Jurkat, Clone E6-1 (cell line): ENCODE results near the gene IDE.
"Not testable (repeated sequence)": the region's sequence is repeated elsewhere in the genome, so short reads cannot be mapped to it uniquely, and the experiment has no call there.

Experiments used
- DNase-seq: peaks from one replicate; pipeline ENCODE4 v3.0.0-alpha.2; 2011; ENCODE audit warnings: low read depth, low spot score
- H3K4me3 ChIP-seq: 2 replicates; pipeline ENCODE4 v1.5.1; 2011; ENCODE audit warnings: mild to moderate bottlenecking, low read length, control low read depth, moderate library complexity

The IDE gene

GRCh38 chr10:92506336-92506735 is 67.6 kb downstream of the IDE start:
- no peak overlapping the region for H3K4me3 ChIP-seq
- DNase-seq = no peak

GRCh38 chr10:92505044-92505443 is 68.8 kb downstream of the IDE start:
- no peak for DNase-seq
- H3K4me3 ChIP-seq = no peak overlapping the region

- no peak for DNase-seq
- H3K4me3 ChIP-seq = no peak overlapping the region
These were observed 71.5 kb downstream of the IDE start for GRCh38 chr10:92502296-92502808.

GRCh38 chr10:92493362-92493761 is 80.5 kb downstream of the IDE start:
- no peak overlapping the region for H3K4me3 ChIP-seq
- DNase-seq = no peak

- H3K4me3 ChIP-seq = no peak overlapping the region
- no peak for DNase-seq
These were observed 81.1 kb downstream of the IDE start for GRCh38 chr10:92492748-92493240.

GRCh38 chr10:92490387-92490786 is 83.5 kb downstream of the IDE start:
- no peak overlapping the region for H3K4me3 ChIP-seq
- DNase-seq = no peak

GRCh38 chr10:92486637-92487036 is 87.3 kb downstream of the IDE start:
- DNase-seq = no peak

GRCh38 chr10:92483539-92483938 is 90.4 kb downstream of the IDE start:
- H3K4me3 ChIP-seq = no peak overlapping the region
- no peak for DNase-seq

More at GRCh38 chr10:92486637-92487036, 87.3 kb downstream of the IDE start:
- no peak overlapping the region for H3K4me3 ChIP-seq

- no peak for DNase-seq
- H3K4me3 ChIP-seq = no peak overlapping the region
These were observed 93.5 kb downstream of the IDE start for GRCh38 chr10:92480413-92480812.

GRCh38 chr10:92479547-92479946 is 94.3 kb downstream of the IDE start:
- no peak for DNase-seq
- H3K4me3 ChIP-seq = no peak overlapping the region

GRCh38 chr10:92478536-92478935 is 95.4 kb downstream of the IDE start:
- no peak for DNase-seq
- H3K4me3 ChIP-seq = no peak overlapping the region

GRCh38 chr10:92475357-92475868 is 98.5 kb downstream of the IDE start:
- H3K4me3 ChIP-seq = no peak overlapping the region
- no peak for DNase-seq

- no peak for DNase-seq
- H3K4me3 ChIP-seq = no peak overlapping the region
These were observed 103.9 kb downstream of the IDE start for GRCh38 chr10:92470026-92470425.

- no peak for DNase-seq
- H3K4me3 ChIP-seq = no peak overlapping the region
These were observed 109.5 kb downstream of the IDE start for GRCh38 chr10:92464364-92464763.

- DNase-seq = no peak
- no peak overlapping the region for H3K4me3 ChIP-seq
These were observed 110.3 kb downstream of the IDE start for GRCh38 chr10:92463582-92463981.

GRCh38 chr10:92454955-92455354 is 118.9 kb downstream of the IDE start:
- not testable (repeated sequence) for DNase-seq, H3K4me3 ChIP-seq

GRCh38 chr10:92452313-92452712 is 121.6 kb downstream of the IDE start:
- H3K4me3 ChIP-seq = no peak overlapping the region
- DNase-seq = no peak

- DNase-seq = no peak
- no peak overlapping the region for H3K4me3 ChIP-seq
These were observed 122.5 kb downstream of the IDE start for GRCh38 chr10:92451431-92451830.

- H3K4me3 ChIP-seq = no peak overlapping the region
- no peak for DNase-seq
These were observed 123.0 kb downstream of the IDE start for GRCh38 chr10:92450896-92451295.

- DNase-seq = no peak
- H3K4me3 ChIP-seq = no peak overlapping the region
These were observed 133.3 kb downstream of the IDE start for GRCh38 chr10:92440578-92440977.

- no peak overlapping the region for H3K4me3 ChIP-seq
- no peak for DNase-seq
These were observed 135.7 kb downstream of the IDE start for GRCh38 chr10:92438220-92438619.
